ENCODE results near the gene POR. TPM values are rescaled to one million over a fixed set of nuclear protein-coding genes. Genes with fewer than 3 reads are reported as not detected.

Gene POR
- total RNA-seq, 4 donors from 2014 or later: 66.6 to 244 (median 107) TPM

GRCh38 chr7:75989500-75990388 is 74.8 kb downstream of the POR start:
- no peaks in the 10 kb centered on the region for H3K9me3 ChIP-seq
- no peak overlapping the region for H3K4me3 ChIP-seq
- no peaks in the 10 kb centered on the region for H3K27me3 ChIP-seq
- H3K36me3 ChIP-seq: peaks cover 0 to 48% (median 15%) of the 10 kb centered on the region in 3 donors
- TF ChIP-seq EP300 (IDR thresholded peaks at IDR 0.05): no peak
- no peak for TF ChIP-seq POLR2A (IDR thresholded peaks at IDR 0.05)
- no peak for TF ChIP-seq CTCF (IDR thresholded peaks at IDR 0.05)
- H3K4me1 ChIP-seq: peaks cover 0 to 64% (median 26%) of the 10 kb centered on the region in 4 donors
- DNase-seq (ENCODE audit: low spot score in 2 of 2): peak in 1 of 2 donors; percentile 48
- H3K27ac ChIP-seq: peak overlapping the region; percentile 30 to 76 (median 66)
- 46 to 49% methylated on average over 21 of the region's 21 CpGs for WGBS, 2 donors

- Histone ChIP-seq H3K9me3 (no peaks in the 10 kb centered on the region), H3K4me3 (no peak overlapping the region), H3K4me1 (peaks cover 0 to 56% (median 28%) of the 10 kb centered on the region in 4 donors), H3K36me3 (peaks cover 0 to 38% (median 4%) of the 10 kb centered on the region in 3 donors), H3K27ac (peak overlapping the region in 3 of 4 donors; percentile 93 to 99 (median 99)), H3K27me3 (no peaks in the 10 kb centered on the region)
- DNase-seq (ENCODE audit: low spot score in 2 of 2): no peak
- 94 to 98% methylated on average over 9 of the region's 9 CpGs for WGBS, 2 donors
- no peak for TF ChIP-seq EP300 (IDR thresholded peaks at IDR 0.05)
Observed at GRCh38 chr7:75991531-75992082, 76.7 kb downstream of the POR start.

GRCh38 chr7:75992083-75992755 is 77.3 kb downstream of the POR start:
- no peak for TF ChIP-seq EP300 (IDR thresholded peaks at IDR 0.05)
- no peak for TF ChIP-seq POLR2A (IDR thresholded peaks at IDR 0.05)
- TF ChIP-seq CTCF (IDR thresholded peaks at IDR 0.05): peak in 1 of 5 experiments; percentile 7
- H3K27ac ChIP-seq: peak overlapping the region in 3 of 4 donors; percentile 93 to 99 (median 99)
- peaks cover 0 to 56% (median 28%) of the 10 kb centered on the region in 4 donors for H3K4me1 ChIP-seq
- no peak overlapping the region for H3K4me3 ChIP-seq
- WGBS, 2 donors: 70 to 73% methylated on average over 6 to 12 of the region's 20 CpGs
- no peak for DNase-seq (ENCODE audit: low spot score in 2 of 2)
- H3K9me3 ChIP-seq: no peaks in the 10 kb centered on the region
- no peaks in the 10 kb centered on the region for H3K27me3 ChIP-seq
- H3K36me3 ChIP-seq: peaks cover 0 to 34% (median 0%) of the 10 kb centered on the region in 3 donors

- 0 to 2% methylated on average over 19 to 20 of the region's 40 CpGs for WGBS, 2 donors
- Histone ChIP-seq H3K27ac (peak overlapping the region; percentile 91 to 99 (median 96)), H3K27me3 (no peaks in the 10 kb centered on the region), H3K4me3 (peak overlapping the region; percentile 86 to 95 (median 90)), H3K9me3 (no peaks in the 10 kb centered on the region), H3K36me3 (peaks cover 0 to 32% (median 0%) of the 10 kb centered on the region in 3 donors), H3K4me1 (peaks cover 0 to 56% (median 28%) of the 10 kb centered on the region in 4 donors)
- peak; percentile 39 to 59 for DNase-seq (ENCODE audit: low spot score in 2 of 2)
- no peak for TF ChIP-seq POLR2A (IDR thresholded peaks at IDR 0.05)
- TF ChIP-seq CTCF (IDR thresholded peaks at IDR 0.05): no peak
- peak in 1 of 2 donors; percentile 55 for TF ChIP-seq EP300 (IDR thresholded peaks at IDR 0.05)
Observed at GRCh38 chr7:75993689-75994387, 78.9 kb downstream of the POR start.
